BJ (cell line): ENCODE measurements around the gene MRPL42. TPM values are rescaled to one million over a fixed set of nuclear protein-coding genes. Genes with fewer than 3 reads are reported as not detected.
"Not testable (repeated sequence)": the region's sequence is repeated elsewhere in the genome, so short reads cannot be mapped to it uniquely, and the experiment has no call there.

Source experiments
- CTCF ChIA-PET: fragments of 350-600 bp; formaldehyde crosslinking; extraction: SDS; loops from one replicate; lab custom pipeline; 2021; ENCODE audit warnings: antibody characterized with exemption, inconsistent platforms; lab: Yijun Ruan, JAX
- POLR2A ChIA-PET: fragments of 300-600 bp; sonication (Branson Sonifier 250); formaldehyde crosslinking; extraction: SDS; loops from one replicate; lab custom pipeline; 2021; ENCODE audit warnings: antibody characterized with exemption; lab: Charles Lee
- DNase-seq: peaks from one replicate; pipeline ENCODE4 v3.0.0-alpha.2; 2011; ENCODE audit warnings: low read depth
- H3K27me3 ChIP-seq: 2 replicates; pipeline ENCODE4 v1.6.0; 2011; ENCODE audit warnings: low read length; ENCODE audit not compliant: control insufficient read depth, insufficient read depth
- H3K36me3 ChIP-seq: 2 replicates; pipeline ENCODE4 v1.5.1; 2011; ENCODE audit warnings: low read length; ENCODE audit not compliant: control insufficient read depth, insufficient read depth
- H3K4me3 ChIP-seq: 2 replicates; pipeline ENCODE4 v1.5.1; 2011; ENCODE audit warnings: low read depth, mild to moderate bottlenecking, control low read depth, low read length
- CTCF ChIP-seq: IDR thresholded peaks from 2 replicates; pipeline ENCODE4 v1.5.1; 2011; ENCODE audit warnings: low read depth, mild to moderate bottlenecking, control low read depth, inconsistent platforms, low read length, moderate library complexity; ENCODE audit not compliant: insufficient read depth
- polyA plus RNA-seq: library from polyadenylated mRNA; depleted of rRNA; stranded (reverse); fragments of >200 nt; gene quantifications from 2 replicates; pipeline ENCODE4 v1.2.3, GENCODE V29; 2011

Gene MRPL42
- polyA plus RNA-seq, 1 experiment = 28.1 TPM

GRCh38 chr12:93476555-93476954, 9.2 kb downstream of the MRPL42 start:
- Histone ChIP-seq H3K36me3 (peaks cover 1% of the 10 kb centered on the region; the same call in 1 of the 2 replicates), H3K4me3 (no peak overlapping the region), H3K27me3 (no peaks in the 10 kb centered on the region)
- CTCF ChIA-PET = no interaction called here
- DNase-seq = no peak
- no peak for TF ChIP-seq CTCF
- POLR2A ChIA-PET = no interaction called here

- H3K4me3 ChIP-seq = no peak overlapping the region
- ChIA-PET CTCF (interaction anchor here (1.3 to 2.0 kb wide), 3 partner anchors 15 to 619 kb away, joined by 4 to 6 read pairs (median 5); partner anchors contain the start of gene MRPL42), POLR2A (no interaction called here)
- H3K36me3 ChIP-seq = peaks cover 4% of the 10 kb centered on the region
- no peak for TF ChIP-seq CTCF
- DNase-seq = no peak
- no peaks in the 10 kb centered on the region for H3K27me3 ChIP-seq
Measured at GRCh38 chr12:93482721-93483120, 15.4 kb downstream of the MRPL42 start.

- CTCF ChIA-PET = interaction anchor here (0.8 to 2.1 kb wide), 7 partner anchors 8 to 619 kb away, joined by 3 to 7 read pairs (median 5); partner anchors contain the start of gene MRPL42
- H3K27me3 ChIP-seq = no peaks in the 10 kb centered on the region
- TF ChIP-seq CTCF = no peak
- peaks cover 5% of the 10 kb centered on the region for H3K36me3 ChIP-seq
- H3K4me3 ChIP-seq = no peak overlapping the region
- no peak for DNase-seq
- POLR2A ChIA-PET = no interaction called here
Measured at GRCh38 chr12:93483151-93483807, 16.0 kb downstream of the MRPL42 start.

- no peak for DNase-seq
- H3K4me3 ChIP-seq = no peak overlapping the region
- no peaks in the 10 kb centered on the region for H3K27me3 ChIP-seq
- H3K36me3 ChIP-seq = peaks cover 5% of the 10 kb centered on the region
- no peak for TF ChIP-seq CTCF
- CTCF ChIA-PET = interaction anchor here (0.5 to 2.1 kb wide), 8 partner anchors 9 to 642 kb away, joined by 3 to 7 read pairs (median 5); partner anchors contain the start of gene MRPL42
- POLR2A ChIA-PET = no interaction called here
Measured at GRCh38 chr12:93484315-93484981, 17.1 kb downstream of the MRPL42 start.

- H3K36me3 ChIP-seq, POLR2A ChIA-PET, DNase-seq, H3K27me3 ChIP-seq, H3K4me3 ChIP-seq, CTCF ChIA-PET: not testable (repeated sequence)
Measured at GRCh38 chr12:93492808-93493207, 25.5 kb downstream of the MRPL42 start.
